Measurements from ENCODE around the gene SGO2. TPM values are rescaled to one million over a fixed set of nuclear protein-coding genes. Genes with fewer than 3 reads are reported as not detected.

The SGO2 gene
- 26.6 TPM for polyA plus RNA-seq (2013, experiment 1 of 2)
- polyA plus RNA-seq (2013, experiment 2 of 2): 35.9 TPM

GRCh38 chr2:200525882-200526651, at the start of gene SGO2:
Gene SGO2 (plus strand): TSS chr2:200526207. CDS start chr2:200532976, 6,769 bp downstream.
- Histone ChIP-seq H3K36me3 (ENCODE audit: insufficient read depth, low read length) (no peaks in the 10 kb centered on the region), H3K27me3 (ENCODE audit: insufficient read depth, low read length) (peaks cover 24% of the 10 kb centered on the region), H3K9me3 (ENCODE audit: insufficient read depth, low read depth, low read length) (no peaks in the 10 kb centered on the region), H3K4me3 (ENCODE audit: low read length) (peak within 1 kb of the TSS; percentile 89), H3K9ac (ENCODE audit: low read depth, low read length) (peak within 1 kb of the TSS; percentile 68), H3K27ac (ENCODE audit: low read depth, low read length) (peak within 1 kb of the TSS; percentile 1; the same call in 1 of the 2 replicates), H3K4me1 (ENCODE audit: insufficient read depth, low read length) (peaks cover 8% of the 10 kb centered on the region)
- WGBS: under 1% methylated on average over 56 of the region's 56 CpGs

GRCh38 chr2:200476836-200477235, 49.2 kb upstream of the SGO2 start:
- no peak overlapping the region for H3K27ac ChIP-seq (ENCODE audit: low read depth, low read length)
- H3K4me3 ChIP-seq (ENCODE audit: low read length): no peak overlapping the region
- H3K9me3 ChIP-seq (ENCODE audit: insufficient read depth, low read depth, low read length): no peaks in the 10 kb centered on the region
- H3K36me3 ChIP-seq (ENCODE audit: insufficient read depth, low read length): peaks cover 75% of the 10 kb centered on the region
- H3K4me1 ChIP-seq (ENCODE audit: insufficient read depth, low read length): peaks cover 17% of the 10 kb centered on the region; the same call in 1 of the 2 replicates
- no peak overlapping the region for H3K9ac ChIP-seq (ENCODE audit: low read depth, low read length)
- 69% methylated on average over 8 of the region's 8 CpGs for WGBS
- H3K27me3 ChIP-seq (ENCODE audit: insufficient read depth, low read length): no peaks in the 10 kb centered on the region

GRCh38 chr2:200477667-200478131, 48.3 kb upstream of the SGO2 start:
- no peak overlapping the region for H3K4me3 ChIP-seq (ENCODE audit: low read length)
- H3K27me3 ChIP-seq (ENCODE audit: insufficient read depth, low read length): no peaks in the 10 kb centered on the region
- 95% methylated on average over 21 of the region's 21 CpGs for WGBS
- H3K27ac ChIP-seq (ENCODE audit: low read depth, low read length): no peak overlapping the region
- H3K9ac ChIP-seq (ENCODE audit: low read depth, low read length): no peak overlapping the region
- H3K36me3 ChIP-seq (ENCODE audit: insufficient read depth, low read length): peaks cover 66% of the 10 kb centered on the region
- peaks cover 17% of the 10 kb centered on the region; the same call in 1 of the 2 replicates for H3K4me1 ChIP-seq (ENCODE audit: insufficient read depth, low read length)
- H3K9me3 ChIP-seq (ENCODE audit: insufficient read depth, low read depth, low read length): no peaks in the 10 kb centered on the region

GRCh38 chr2:200479692-200480265, 46.2 kb upstream of the SGO2 start:
- Histone ChIP-seq H3K4me3 (ENCODE audit: low read length) (no peak overlapping the region), H3K27ac (ENCODE audit: low read depth, low read length) (no peak overlapping the region), H3K27me3 (ENCODE audit: insufficient read depth, low read length) (no peaks in the 10 kb centered on the region), H3K9ac (ENCODE audit: low read depth, low read length) (no peak overlapping the region), H3K9me3 (ENCODE audit: insufficient read depth, low read depth, low read length) (no peaks in the 10 kb centered on the region), H3K4me1 (ENCODE audit: insufficient read depth, low read length) (peaks cover 17% of the 10 kb centered on the region; the same call in 1 of the 2 replicates), H3K36me3 (ENCODE audit: insufficient read depth, low read length) (peaks cover 47% of the 10 kb centered on the region)
- WGBS: 82% methylated on average over 8 of the region's 8 CpGs

GRCh38 chr2:200482194-200482593, 43.8 kb upstream of the SGO2 start:
- Histone ChIP-seq H3K27me3 (ENCODE audit: insufficient read depth, low read length) (no peaks in the 10 kb centered on the region), H3K9me3 (ENCODE audit: insufficient read depth, low read depth, low read length) (no peaks in the 10 kb centered on the region), H3K4me3 (ENCODE audit: low read length) (no peak overlapping the region), H3K9ac (ENCODE audit: low read depth, low read length) (no peak overlapping the region), H3K27ac (ENCODE audit: low read depth, low read length) (no peak overlapping the region), H3K36me3 (ENCODE audit: insufficient read depth, low read length) (peaks cover 26% of the 10 kb centered on the region), H3K4me1 (ENCODE audit: insufficient read depth, low read length) (peaks cover 17% of the 10 kb centered on the region; the same call in 1 of the 2 replicates)

- 44% methylated on average over 4 of the region's 4 CpGs for WGBS
- peaks cover 11% of the 10 kb centered on the region for H3K36me3 ChIP-seq (ENCODE audit: insufficient read depth, low read length)
- no peaks in the 10 kb centered on the region for H3K27me3 ChIP-seq (ENCODE audit: insufficient read depth, low read length)
- H3K4me1 ChIP-seq (ENCODE audit: insufficient read depth, low read length): peaks cover 17% of the 10 kb centered on the region; the same call in 1 of the 2 replicates
- no peaks in the 10 kb centered on the region for H3K9me3 ChIP-seq (ENCODE audit: insufficient read depth, low read depth, low read length)
- no peak overlapping the region for H3K27ac ChIP-seq (ENCODE audit: low read depth, low read length)
- H3K4me3 ChIP-seq (ENCODE audit: low read length): no peak overlapping the region
- H3K9ac ChIP-seq (ENCODE audit: low read depth, low read length): no peak overlapping the region
Measured at GRCh38 chr2:200483729-200484198, 42.2 kb upstream of the SGO2 start.

- 91% methylated on average over 2 of the region's 3 CpGs for WGBS
Measured at GRCh38 chr2:200484934-200485333, 41.1 kb upstream of the SGO2 start.

GRCh38 chr2:200486529-200486928, 39.5 kb upstream of the SGO2 start:
- Histone ChIP-seq H3K27ac (ENCODE audit: low read depth, low read length) (no peak overlapping the region), H3K36me3 (ENCODE audit: insufficient read depth, low read length) (peaks cover 5% of the 10 kb centered on the region; the same call in 1 of the 2 replicates), H3K9me3 (ENCODE audit: insufficient read depth, low read depth, low read length) (no peaks in the 10 kb centered on the region), H3K9ac (ENCODE audit: low read depth, low read length) (no peak overlapping the region), H3K4me1 (ENCODE audit: insufficient read depth, low read length) (no peaks in the 10 kb centered on the region), H3K4me3 (ENCODE audit: low read length) (no peak overlapping the region), H3K27me3 (ENCODE audit: insufficient read depth, low read length) (no peaks in the 10 kb centered on the region)
- 91% methylated on average over 2 of the region's 2 CpGs for WGBS

More at GRCh38 chr2:200484934-200485333, 41.1 kb upstream of the SGO2 start:
- Histone ChIP-seq H3K27ac (ENCODE audit: low read depth, low read length) (no peak overlapping the region), H3K9me3 (ENCODE audit: insufficient read depth, low read depth, low read length) (no peaks in the 10 kb centered on the region), H3K36me3 (ENCODE audit: insufficient read depth, low read length) (peaks cover 3% of the 10 kb centered on the region; the same call in 1 of the 2 replicates), H3K9ac (ENCODE audit: low read depth, low read length) (no peak overlapping the region), H3K4me1 (ENCODE audit: insufficient read depth, low read length) (peaks cover 11% of the 10 kb centered on the region; the same call in 1 of the 2 replicates), H3K27me3 (ENCODE audit: insufficient read depth, low read length) (no peaks in the 10 kb centered on the region), H3K4me3 (ENCODE audit: low read length) (no peak overlapping the region)

GRCh38 chr2:200488169-200488568, 37.8 kb upstream of the SGO2 start:
- no peak overlapping the region for H3K27ac ChIP-seq (ENCODE audit: low read depth, low read length)
- H3K4me3 ChIP-seq (ENCODE audit: low read length): no peak overlapping the region
- H3K36me3 ChIP-seq (ENCODE audit: insufficient read depth, low read length): peaks cover 8% of the 10 kb centered on the region; the same call in 1 of the 2 replicates
- H3K9ac ChIP-seq (ENCODE audit: low read depth, low read length): no peak overlapping the region
- H3K27me3 ChIP-seq (ENCODE audit: insufficient read depth, low read length): no peaks in the 10 kb centered on the region
- H3K9me3 ChIP-seq (ENCODE audit: insufficient read depth, low read depth, low read length): no peaks in the 10 kb centered on the region
- H3K4me1 ChIP-seq (ENCODE audit: insufficient read depth, low read length): no peaks in the 10 kb centered on the region
- 89% methylated on average over 4 of the region's 4 CpGs for WGBS

- Histone ChIP-seq H3K27ac (ENCODE audit: low read depth, low read length) (no peak overlapping the region), H3K27me3 (ENCODE audit: insufficient read depth, low read length) (no peaks in the 10 kb centered on the region), H3K9ac (ENCODE audit: low read depth, low read length) (no peak overlapping the region; the same call in 1 of the 2 replicates), H3K9me3 (ENCODE audit: insufficient read depth, low read depth, low read length) (no peaks in the 10 kb centered on the region), H3K4me1 (ENCODE audit: insufficient read depth, low read length) (no peaks in the 10 kb centered on the region), H3K4me3 (ENCODE audit: low read length) (no peak overlapping the region), H3K36me3 (ENCODE audit: insufficient read depth, low read length) (peaks cover 8% of the 10 kb centered on the region; the same call in 1 of the 2 replicates)
- WGBS: 94% methylated on average over 22 of the region's 22 CpGs
Measured at GRCh38 chr2:200490001-200490400, 36.0 kb upstream of the SGO2 start.

- H3K9ac ChIP-seq (ENCODE audit: low read depth, low read length): no peak overlapping the region
- no peaks in the 10 kb centered on the region for H3K27me3 ChIP-seq (ENCODE audit: insufficient read depth, low read length)
- no peak overlapping the region for H3K4me3 ChIP-seq (ENCODE audit: low read length)
- no peaks in the 10 kb centered on the region for H3K9me3 ChIP-seq (ENCODE audit: insufficient read depth, low read depth, low read length)
- H3K36me3 ChIP-seq (ENCODE audit: insufficient read depth, low read length): peaks cover 13% of the 10 kb centered on the region; the same call in 1 of the 2 replicates
- no peaks in the 10 kb centered on the region for H3K4me1 ChIP-seq (ENCODE audit: insufficient read depth, low read length)
- no peak overlapping the region for H3K27ac ChIP-seq (ENCODE audit: low read depth, low read length)
Measured at GRCh38 chr2:200492656-200493055, 33.4 kb upstream of the SGO2 start.
